ENCODE results near the gene GP1BA. TPM values are rescaled to one million over a fixed set of nuclear protein-coding genes. Genes with fewer than 3 reads are reported as not detected.
A peak's percentile ranks its signal among the peaks of the same experiment; 100 is the strongest.

Gene GP1BA
- total RNA-seq, 2 donors from 2014 or later = not detected

DNA sequence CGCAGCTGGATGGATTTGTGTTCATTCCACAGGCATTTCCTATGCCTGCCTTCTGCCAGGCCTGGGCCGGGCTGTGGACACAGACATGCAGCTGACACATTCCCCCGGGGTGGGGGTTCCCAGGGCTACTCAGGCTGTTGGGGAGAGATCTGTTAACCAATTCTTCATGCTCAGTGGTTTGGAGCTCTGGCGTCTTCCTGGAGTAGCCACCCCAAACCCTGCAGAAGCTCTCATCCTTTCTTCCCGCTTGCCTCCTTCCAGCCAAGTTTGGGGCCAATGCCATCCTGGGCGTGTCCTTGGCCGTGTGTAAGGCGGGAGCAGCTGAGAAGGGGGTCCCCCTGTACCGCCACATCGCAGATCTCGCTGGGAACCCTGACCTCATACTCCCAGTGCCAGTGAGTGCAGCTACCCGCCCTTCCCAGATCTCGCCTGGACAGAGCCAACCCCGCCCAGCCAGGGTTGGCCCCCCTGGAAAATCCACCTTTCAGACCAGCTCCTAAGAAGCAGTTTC lies 21.4 kb downstream of the GP1BA start:
- Histone ChIP-seq H3K4me3 (no peak overlapping the region), H3K36me3 (peaks cover 13% of the 10 kb centered on the region), H3K27me3 (no peaks in the 10 kb centered on the region), H3K27ac (peak overlapping the region; percentile 5 to 100), H3K9me3 (no peaks in the 10 kb centered on the region), H3K4me1 (peaks cover 0 to 27% of the 10 kb centered on the region in 2 donors)
- no peak for DNase-seq (ENCODE audit: low spot score)
- TF ChIP-seq, protein P1, sequence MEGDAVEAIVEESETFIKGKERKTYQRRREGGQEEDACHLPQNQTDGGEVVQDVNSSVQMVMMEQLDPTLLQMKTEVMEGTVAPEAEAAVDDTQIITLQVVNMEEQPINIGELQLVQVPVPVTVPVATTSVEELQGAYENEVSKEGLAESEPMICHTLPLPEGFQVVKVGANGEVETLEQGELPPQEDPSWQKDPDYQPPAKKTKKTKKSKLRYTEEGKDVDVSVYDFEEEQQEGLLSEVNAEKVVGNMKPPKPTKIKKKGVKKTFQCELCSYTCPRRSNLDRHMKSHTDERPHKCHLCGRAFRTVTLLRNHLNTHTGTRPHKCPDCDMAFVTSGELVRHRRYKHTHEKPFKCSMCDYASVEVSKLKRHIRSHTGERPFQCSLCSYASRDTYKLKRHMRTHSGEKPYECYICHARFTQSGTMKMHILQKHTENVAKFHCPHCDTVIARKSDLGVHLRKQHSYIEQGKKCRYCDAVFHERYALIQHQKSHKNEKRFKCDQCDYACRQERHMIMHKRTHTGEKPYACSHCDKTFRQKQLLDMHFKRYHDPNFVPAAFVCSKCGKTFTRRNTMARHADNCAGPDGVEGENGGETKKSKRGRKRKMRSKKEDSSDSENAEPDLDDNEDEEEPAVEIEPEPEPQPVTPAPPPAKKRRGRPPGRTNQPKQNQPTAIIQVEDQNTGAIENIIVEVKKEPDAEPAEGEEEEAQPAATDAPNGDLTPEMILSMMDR (IDR thresholded peaks at IDR 0.05) = no peak

DNA sequence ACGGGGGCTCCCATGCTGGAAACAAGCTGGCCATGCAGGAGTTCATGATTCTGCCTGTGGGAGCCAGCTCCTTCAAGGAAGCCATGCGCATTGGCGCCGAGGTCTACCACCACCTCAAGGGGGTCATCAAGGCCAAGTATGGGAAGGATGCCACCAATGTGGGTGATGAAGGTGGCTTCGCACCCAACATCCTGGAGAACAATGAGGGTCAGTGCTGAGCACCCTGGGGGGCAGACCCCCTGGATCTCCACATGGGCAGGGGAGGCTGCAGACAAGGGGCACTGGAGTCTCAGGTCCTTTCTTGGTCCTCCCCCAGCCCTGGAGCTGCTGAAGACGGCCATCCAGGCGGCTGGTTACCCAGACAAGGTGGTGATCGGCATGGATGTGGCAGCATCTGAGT lies 23.0 kb downstream of the GP1BA start:
- TF ChIP-seq, protein P1 (IDR thresholded peaks at IDR 0.05) = no peak
- no peak overlapping the region for H3K4me3 ChIP-seq
- peaks cover 29% of the 10 kb centered on the region for H3K36me3 ChIP-seq
- no peak for DNase-seq (ENCODE audit: low spot score)
- no peaks in the 10 kb centered on the region for H3K9me3 ChIP-seq
- H3K27me3 ChIP-seq = no peaks in the 10 kb centered on the region
- peaks cover 0 to 25% of the 10 kb centered on the region in 2 donors for H3K4me1 ChIP-seq
- no peak overlapping the region for H3K27ac ChIP-seq

- Histone ChIP-seq H3K4me3 (no peak overlapping the region), H3K27me3 (no peaks in the 10 kb centered on the region), H3K4me1 (peaks cover 0 to 11% of the 10 kb centered on the region in 2 donors), H3K36me3 (peaks cover 38% of the 10 kb centered on the region), H3K9me3 (no peaks in the 10 kb centered on the region), H3K27ac (no peak overlapping the region)
- DNase-seq (ENCODE audit: low spot score) = no peak
- TF ChIP-seq, protein P1 (IDR thresholded peaks at IDR 0.05) = peak in 1 of 2 donors; percentile 31
Measured at GRCh38 chr17:4956493-4957061, 24.5 kb downstream of the GP1BA start.

GRCh38 chr17:4958102-4958501 lies 26.0 kb downstream of the GP1BA start:
- Histone ChIP-seq H3K4me1 (peaks cover 0 to 4% of the 10 kb centered on the region in 2 donors), H3K4me3 (no peak overlapping the region), H3K9me3 (no peaks in the 10 kb centered on the region), H3K27me3 (no peaks in the 10 kb centered on the region), H3K27ac (no peak overlapping the region), H3K36me3 (peaks cover 38% of the 10 kb centered on the region)
- DNase-seq (ENCODE audit: low spot score) = no peak
- TF ChIP-seq, protein P1 (IDR thresholded peaks at IDR 0.05) = no peak

DNA sequence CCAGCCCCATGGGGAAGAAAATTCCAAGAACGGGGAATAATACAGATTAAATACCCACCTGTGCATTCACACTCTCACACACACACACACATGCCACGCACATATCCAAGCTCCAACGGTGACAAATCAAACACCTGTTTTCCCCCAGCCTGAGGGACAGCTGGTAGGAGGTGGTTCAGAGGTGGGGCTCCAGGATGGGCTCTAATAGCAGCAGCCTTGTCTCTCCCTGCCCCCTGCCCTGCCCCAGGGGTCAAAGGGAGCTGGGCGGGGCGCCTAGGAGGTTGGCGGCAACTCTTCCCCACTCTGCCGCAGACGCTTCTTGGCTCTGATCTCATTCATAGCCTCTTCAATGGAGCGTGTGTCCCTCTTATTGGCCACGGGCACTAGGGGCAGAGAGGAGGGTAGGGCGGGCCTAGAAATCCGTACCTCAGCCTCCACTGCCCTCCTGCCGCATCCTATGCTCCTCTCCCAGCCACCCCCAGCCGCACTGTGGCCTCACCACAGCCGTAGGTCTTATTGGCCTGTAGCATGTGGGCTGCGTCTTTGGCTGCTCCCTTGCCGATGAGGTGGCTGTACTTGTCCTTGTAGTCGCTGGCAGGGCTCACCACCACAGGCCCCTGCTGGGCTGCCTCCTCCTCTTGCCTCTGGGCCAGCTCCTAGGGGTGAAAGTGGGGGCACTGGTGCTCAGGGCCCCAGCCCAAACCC lies 27.3 kb downstream of the GP1BA start:
- H3K4me3 ChIP-seq = no peak overlapping the region
- H3K4me1 ChIP-seq = no peaks in the 10 kb centered on the region
- DNase-seq (ENCODE audit: low spot score) = no peak
- H3K27ac ChIP-seq = no peak overlapping the region
- no peaks in the 10 kb centered on the region for H3K9me3 ChIP-seq
- peaks cover 38% of the 10 kb centered on the region for H3K36me3 ChIP-seq
- TF ChIP-seq, protein P1 (IDR thresholded peaks at IDR 0.05) = no peak
- H3K27me3 ChIP-seq = no peaks in the 10 kb centered on the region

All from right atrium auricular region (tissue), 2 donors.